Measurements from ENCODE around the gene CD74. TPM values are rescaled to one million over a fixed set of nuclear protein-coding genes. Genes with fewer than 3 reads are reported as not detected.

The CD74 gene
- total and polyA plus RNA-seq, 2 of the 13 experiments (the other 11 are each of a cell fraction or from before 2014, with no cell fraction given) = 34.1 to 84.4 TPM

DNA sequence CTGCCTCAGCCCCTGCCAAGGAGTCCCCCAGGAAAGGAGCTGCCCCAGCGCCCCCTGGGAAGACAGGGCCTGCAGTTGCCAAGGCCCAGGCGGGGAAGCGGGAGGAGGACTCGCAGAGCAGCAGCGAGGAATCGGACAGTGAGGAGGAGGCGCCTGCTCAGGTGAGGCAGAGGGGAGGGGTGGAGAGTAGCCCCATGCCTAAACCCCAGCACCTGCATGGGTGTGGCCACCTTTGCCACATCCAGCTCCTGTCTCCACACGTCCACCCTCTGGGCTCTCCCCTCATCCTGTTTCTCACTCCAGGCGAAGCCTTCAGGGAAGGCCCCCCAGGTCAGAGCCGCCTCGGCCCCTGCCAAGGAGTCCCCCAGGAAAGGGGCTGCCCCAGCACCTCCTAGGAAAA, 38.1 kb downstream of the CD74 start (continued):
- TF ChIP-seq IKZF4 (CRISPR knock-in tag; IDR thresholded peaks at IDR 0.05; ENCODE audit: borderline replicate concordance, low read depth, not compliant biosample characterization) = no peak
- TF ChIP-seq, protein P1, sequence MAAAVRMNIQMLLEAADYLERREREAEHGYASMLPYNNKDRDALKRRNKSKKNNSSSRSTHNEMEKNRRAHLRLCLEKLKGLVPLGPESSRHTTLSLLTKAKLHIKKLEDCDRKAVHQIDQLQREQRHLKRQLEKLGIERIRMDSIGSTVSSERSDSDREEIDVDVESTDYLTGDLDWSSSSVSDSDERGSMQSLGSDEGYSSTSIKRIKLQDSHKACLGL (CRISPR knock-in tag; IDR thresholded peaks at IDR 0.05) = no peak

DNA sequence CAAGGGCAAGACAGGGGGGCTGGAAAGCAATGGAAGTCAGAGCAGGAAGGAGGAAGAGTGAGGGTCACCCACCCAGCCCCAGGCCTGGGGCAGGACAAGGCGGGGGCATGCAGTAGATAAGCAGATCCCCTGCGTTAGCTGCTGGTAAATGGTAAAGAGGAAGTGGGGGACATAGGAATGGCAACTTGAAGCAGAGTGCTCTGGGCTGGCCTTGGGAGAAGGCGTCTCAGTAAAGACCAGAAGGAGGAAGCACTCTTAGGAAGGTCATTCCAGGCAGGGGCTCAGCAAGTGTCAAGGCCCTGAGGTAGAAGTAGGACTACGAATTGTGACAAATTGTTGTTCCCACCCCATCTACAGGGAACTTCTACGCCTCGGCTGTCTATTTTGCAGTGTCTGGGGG, 40.1 kb downstream of the CD74 start:
- in situ Hi-C loops (cut with HindIII; ENCODE audit: extremely low pct_ligation_motif_present, low pct_unique_long_range_greater_than_20kb) (no loop called here), intact Hi-C loops (cut with micrococcal nuclease; ENCODE audit: unreplicated experiment) (no loop called here)
- POLR2A ChIA-PET = no interaction called here

DNA sequence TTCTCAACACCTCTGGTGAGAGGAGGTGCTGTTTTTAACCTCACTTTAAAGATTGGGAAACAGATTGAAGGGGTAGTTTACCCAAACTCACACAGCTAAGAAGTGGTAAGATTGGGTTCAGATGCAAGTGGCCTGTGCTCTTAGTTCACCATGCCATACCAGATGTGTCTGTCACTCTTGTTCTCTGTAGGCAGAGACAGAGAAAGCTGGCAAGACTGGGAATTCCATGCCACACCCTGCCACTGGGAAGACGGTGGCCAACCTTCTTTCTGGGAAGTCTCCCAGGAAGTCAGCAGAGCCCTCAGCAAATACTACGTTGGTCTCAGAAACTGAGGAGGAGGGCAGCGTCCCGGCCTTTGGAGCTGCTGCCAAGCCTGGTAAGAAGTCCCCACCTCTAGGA, 44.2 kb downstream of the CD74 start:
- peaks cover 50 to 88% of the 10 kb centered on the region in 2 experiments for H3K36me3 ChIP-seq (replicated peaks in 1 of 2; ENCODE audit: control insufficient read depth in 1 of 2, insufficient read depth in 2 of 2, low read length in 2 of 2)
- POLR2A ChIA-PET = no interaction called here
- peaks cover 3% of the 10 kb centered on the region for H3K4me1 ChIP-seq (ENCODE audit: insufficient read depth, low read length)
- WGBS (ENCODE audit: low lambda C conversion rate) = no CpG with 5 or more reads among the region's 4 CpGs
- CTCF ChIA-PET (ENCODE audit: low intra/inter-chr PET ratio, low total read pairs) = no interaction called here
- H3K4me3 ChIP-seq (replicated peaks in 1 of 3; ENCODE audit: insufficient read depth in 1 of 3, low read depth in 2 of 3, low read length in 3 of 3) = no peak overlapping the region
- in situ Hi-C loops (cut with HindIII; ENCODE audit: extremely low pct_ligation_motif_present, low pct_unique_long_range_greater_than_20kb) = no loop called here
- intact Hi-C loops (cut with micrococcal nuclease; ENCODE audit: unreplicated experiment) = no loop called here
- H4K20me1 ChIP-seq (ENCODE audit: insufficient read depth, low read length) = no peaks in the 10 kb centered on the region
- H3K9me3 ChIP-seq (ENCODE audit: low read length) = no peaks in the 10 kb centered on the region
- no peak overlapping the region for H2AFZ ChIP-seq (ENCODE audit: low read length)
- H3K79me2 ChIP-seq (ENCODE audit: insufficient read depth, low read length) = no peaks in the 10 kb centered on the region
- BruUV-seq (replicated peaks) = no TSS peak
- FAIRE-seq = no peak
- H3K27me3 ChIP-seq (ENCODE audit: control insufficient read depth in 1 of 2, insufficient read depth in 2 of 2, low read length in 2 of 2) = no peaks in the 10 kb centered on the region
- no peak overlapping the region for H3K9ac ChIP-seq (ENCODE audit: insufficient read depth, low read depth, low read length)
- DNase-seq (ENCODE audit: low spot score) = no peak
- H3K27ac ChIP-seq (ENCODE audit: extremely low read length, insufficient read depth, low read length) = no peak overlapping the region
- no peak overlapping the region for H3K4me2 ChIP-seq (ENCODE audit: low read depth, low read length)
- no peak for ATAC-seq
- no peak for TF ChIP-seq NFE2 (CRISPR knock-in tag; IDR thresholded peaks at IDR 0.05)
- TF ChIP-seq MAFF (IDR thresholded peaks at IDR 0.05; ENCODE audit: low read depth, low read length) = no peak
- TF ChIP-seq SNRNP70 (IDR thresholded peaks at IDR 0.05; ENCODE audit: low read depth, low read length) = no peak
- TF ChIP-seq ZFP90 (CRISPR knock-in tag; IDR thresholded peaks at IDR 0.05; ENCODE audit: borderline replicate concordance) = no peak
- no peak for TF ChIP-seq ZNF484 (CRISPR knock-in tag; IDR thresholded peaks at IDR 0.05; ENCODE audit: borderline replicate concordance, low read depth)
- TF ChIP-seq, protein P2, sequence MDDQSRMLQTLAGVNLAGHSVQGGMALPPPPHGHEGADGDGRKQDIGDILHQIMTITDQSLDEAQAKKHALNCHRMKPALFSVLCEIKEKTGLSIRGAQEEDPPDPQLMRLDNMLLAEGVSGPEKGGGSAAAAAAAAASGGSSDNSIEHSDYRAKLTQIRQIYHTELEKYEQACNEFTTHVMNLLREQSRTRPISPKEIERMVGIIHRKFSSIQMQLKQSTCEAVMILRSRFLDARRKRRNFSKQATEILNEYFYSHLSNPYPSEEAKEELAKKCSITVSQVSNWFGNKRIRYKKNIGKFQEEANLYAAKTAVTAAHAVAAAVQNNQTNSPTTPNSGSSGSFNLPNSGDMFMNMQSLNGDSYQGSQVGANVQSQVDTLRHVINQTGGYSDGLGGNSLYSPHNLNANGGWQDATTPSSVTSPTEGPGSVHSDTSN (CRISPR knock-in tag; IDR thresholded peaks at IDR 0.05; ENCODE audit: borderline replicate concordance) = no peak
- TF ChIP-seq ZNF124 (CRISPR knock-in tag; IDR thresholded peaks at IDR 0.05) = no peak
- no peak for TF ChIP-seq ZNF337 (CRISPR knock-in tag; IDR thresholded peaks at IDR 0.05; ENCODE audit: borderline replicate concordance, low read depth)
- TF ChIP-seq ZBTB1 (CRISPR knock-in tag; IDR thresholded peaks at IDR 0.05; ENCODE audit: borderline replicate concordance) = no peak
- no peak for TF ChIP-seq PPARG (CRISPR knock-in tag; conservative IDR thresholded peaks at IDR 0.05)
- TF ChIP-seq ZNF550 (CRISPR knock-in tag; IDR thresholded peaks at IDR 0.05; ENCODE audit: borderline replicate concordance) = no peak
- TF ChIP-seq CBX5 (CRISPR knock-in tag; IDR thresholded peaks at IDR 0.05; ENCODE audit: borderline replicate concordance) = no peak
- TF ChIP-seq NR2F1 (CRISPR knock-in tag; IDR thresholded peaks at IDR 0.05) = no peak

More for the DNA sequence above, 40.1 kb downstream of the CD74 start:
- Histone ChIP-seq H3K9me3 (ENCODE audit: low read length) (no peaks in the 10 kb centered on the region), H3K27me3 (ENCODE audit: control insufficient read depth in 1 of 2, insufficient read depth in 2 of 2, low read length in 2 of 2) (no peaks in the 10 kb centered on the region), H3K4me3 (replicated peaks in 1 of 3; ENCODE audit: insufficient read depth in 1 of 3, low read depth in 2 of 3, low read length in 3 of 3) (no peak overlapping the region), H3K9ac (ENCODE audit: insufficient read depth, low read depth, low read length) (no peak overlapping the region), H3K4me1 (ENCODE audit: insufficient read depth, low read length) (no peaks in the 10 kb centered on the region), H4K20me1 (ENCODE audit: insufficient read depth, low read length) (no peaks in the 10 kb centered on the region), H3K36me3 (replicated peaks in 1 of 2; ENCODE audit: control insufficient read depth in 1 of 2, insufficient read depth in 2 of 2, low read length in 2 of 2) (peaks cover 68 to 97% of the 10 kb centered on the region in 2 experiments), H3K4me2 (ENCODE audit: low read depth, low read length) (no peak overlapping the region), H2AFZ (ENCODE audit: low read length) (no peak overlapping the region), H3K79me2 (ENCODE audit: insufficient read depth, low read length) (no peaks in the 10 kb centered on the region), H3K27ac (ENCODE audit: extremely low read length, insufficient read depth, low read length) (no peak overlapping the region)
- FAIRE-seq (no peak), DNase-seq (ENCODE audit: low spot score) (no peak), ATAC-seq (no peak)
- no TSS peak for BruUV-seq (replicated peaks)
- CTCF ChIA-PET (ENCODE audit: low intra/inter-chr PET ratio, low total read pairs) = no interaction called here
- WGBS (ENCODE audit: low lambda C conversion rate) = 98% methylated on average over 6 of the region's 6 CpGs
- TF ChIP-seq ZMYM3 (CRISPR knock-in tag; IDR thresholded peaks at IDR 0.05) = no peak
- TF ChIP-seq GABPA (IDR thresholded peaks at IDR 0.05; ENCODE audit: low read depth, low read length) = no peak
- no peak for TF ChIP-seq GABPA (CRISPR knock-in tag; IDR thresholded peaks at IDR 0.05; ENCODE audit: low read depth)
- no peak for TF ChIP-seq HCFC1 (IDR thresholded peaks at IDR 0.05; ENCODE audit: low read depth, low read length)
- no peak for TF ChIP-seq ZBTB3 (CRISPR knock-in tag; IDR thresholded peaks at IDR 0.05; ENCODE audit: borderline replicate concordance, low read depth)

Data from HepG2 (cell line).